Sigmoid colon (tissue), 4 donors: ENCODE data around the gene TMEFF2.

Experiments used
- EP300 ChIP-seq, 4 donors: sonication (generic); formaldehyde crosslinking; IDR thresholded peaks; one replicate each; pipeline ENCODE4 v1.6.1; 2017; ENCODE audit warnings: antibody characterized with exemption in 4 of 4
- POLR2A ChIP-seq, 2 donors: fragments of 450-650 bp; IDR thresholded peaks; one replicate each; pipeline ENCODE4 v1.6.1; 2016; ENCODE audit warnings: antibody characterized with exemption in 2 of 2, mild to moderate bottlenecking in 2 of 2, moderate library complexity in 2 of 2
- POLR2AphosphoS5 ChIP-seq, 4 donors: sonication (generic); formaldehyde crosslinking; IDR thresholded peaks; one replicate each; pipeline ENCODE4 v1.6.1; 2017; ENCODE audit warnings: antibody characterized with exemption in 4 of 4
- TF ChIP-seq, protein P1 (sequence below), 4 experiments: fragments of 450-650 bp in 3 of 4; fragments of 200-600 bp in 1 of 4; IDR thresholded peaks; one replicate each; pipeline ENCODE4 v1.5.1; 2016 to 2019; ENCODE audit warnings: antibody characterized with exemption in 4 of 4, mild to moderate bottlenecking in 3 of 4, moderate library complexity in 2 of 4

- TF ChIP-seq, protein P1, sequence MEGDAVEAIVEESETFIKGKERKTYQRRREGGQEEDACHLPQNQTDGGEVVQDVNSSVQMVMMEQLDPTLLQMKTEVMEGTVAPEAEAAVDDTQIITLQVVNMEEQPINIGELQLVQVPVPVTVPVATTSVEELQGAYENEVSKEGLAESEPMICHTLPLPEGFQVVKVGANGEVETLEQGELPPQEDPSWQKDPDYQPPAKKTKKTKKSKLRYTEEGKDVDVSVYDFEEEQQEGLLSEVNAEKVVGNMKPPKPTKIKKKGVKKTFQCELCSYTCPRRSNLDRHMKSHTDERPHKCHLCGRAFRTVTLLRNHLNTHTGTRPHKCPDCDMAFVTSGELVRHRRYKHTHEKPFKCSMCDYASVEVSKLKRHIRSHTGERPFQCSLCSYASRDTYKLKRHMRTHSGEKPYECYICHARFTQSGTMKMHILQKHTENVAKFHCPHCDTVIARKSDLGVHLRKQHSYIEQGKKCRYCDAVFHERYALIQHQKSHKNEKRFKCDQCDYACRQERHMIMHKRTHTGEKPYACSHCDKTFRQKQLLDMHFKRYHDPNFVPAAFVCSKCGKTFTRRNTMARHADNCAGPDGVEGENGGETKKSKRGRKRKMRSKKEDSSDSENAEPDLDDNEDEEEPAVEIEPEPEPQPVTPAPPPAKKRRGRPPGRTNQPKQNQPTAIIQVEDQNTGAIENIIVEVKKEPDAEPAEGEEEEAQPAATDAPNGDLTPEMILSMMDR (IDR thresholded peaks at IDR 0.05): no peak
- TF ChIP-seq POLR2A (IDR thresholded peaks at IDR 0.05) (no peak), POLR2AphosphoS5 (IDR thresholded peaks at IDR 0.05) (no peak), EP300 (IDR thresholded peaks at IDR 0.05) (no peak)
Observed at GRCh38 chr2:192072778-192073177, 122.0 kb downstream of the TMEFF2 start.
